GM21619 (cell line): ENCODE measurements around the gene TSPOAP1.
"Not testable (repeated sequence)": the region's sequence is repeated elsewhere in the genome, so short reads cannot be mapped to it uniquely, and the experiment has no call there.

Experiments
- ATAC-seq: cut with Tn5 transposase; IDR thresholded peaks from one replicate; pipeline ENCODE4 v1.9.1; 2021; ENCODE audit not compliant: unreplicated experiment

The TSPOAP1 gene

DNA sequence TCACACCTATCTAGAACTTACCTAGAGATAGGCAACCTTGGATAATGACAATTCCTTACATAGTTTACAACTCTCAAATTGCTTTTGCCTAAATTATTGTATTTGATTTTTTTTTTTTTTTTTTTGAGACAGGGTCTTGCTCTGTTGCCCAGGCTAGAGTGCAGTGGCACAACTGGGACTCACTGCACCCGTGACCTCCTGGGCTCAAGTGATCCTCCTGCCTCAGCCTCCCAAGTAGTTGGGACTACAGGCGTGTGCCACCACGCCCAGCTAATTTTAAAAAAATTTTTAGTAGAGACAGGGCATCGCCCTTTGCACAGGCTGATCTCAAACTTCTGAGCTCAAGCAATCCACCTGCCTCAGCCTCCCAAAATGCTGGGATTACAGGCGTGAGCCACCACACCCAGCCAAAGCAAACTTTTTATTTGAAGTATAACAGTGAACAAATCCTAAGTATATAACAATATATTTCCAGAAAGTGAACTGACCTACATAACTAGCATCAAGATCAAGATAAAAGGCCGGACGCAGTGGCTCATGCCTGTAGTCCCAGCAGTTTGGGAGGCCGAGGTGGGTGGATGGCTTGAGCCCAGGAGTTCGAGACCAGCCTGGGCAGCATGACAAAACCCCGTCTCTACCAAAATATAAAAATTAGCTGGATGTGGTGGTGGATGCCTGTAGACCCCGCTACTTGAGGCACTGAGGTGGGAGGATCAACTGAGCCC is 12.7 kb upstream of the TSPOAP1 start:
- ATAC-seq = not testable (repeated sequence)

GRCh38 chr17:58340405-58340876 is 11.8 kb upstream of the TSPOAP1 start:
- ATAC-seq = no peak

DNA sequence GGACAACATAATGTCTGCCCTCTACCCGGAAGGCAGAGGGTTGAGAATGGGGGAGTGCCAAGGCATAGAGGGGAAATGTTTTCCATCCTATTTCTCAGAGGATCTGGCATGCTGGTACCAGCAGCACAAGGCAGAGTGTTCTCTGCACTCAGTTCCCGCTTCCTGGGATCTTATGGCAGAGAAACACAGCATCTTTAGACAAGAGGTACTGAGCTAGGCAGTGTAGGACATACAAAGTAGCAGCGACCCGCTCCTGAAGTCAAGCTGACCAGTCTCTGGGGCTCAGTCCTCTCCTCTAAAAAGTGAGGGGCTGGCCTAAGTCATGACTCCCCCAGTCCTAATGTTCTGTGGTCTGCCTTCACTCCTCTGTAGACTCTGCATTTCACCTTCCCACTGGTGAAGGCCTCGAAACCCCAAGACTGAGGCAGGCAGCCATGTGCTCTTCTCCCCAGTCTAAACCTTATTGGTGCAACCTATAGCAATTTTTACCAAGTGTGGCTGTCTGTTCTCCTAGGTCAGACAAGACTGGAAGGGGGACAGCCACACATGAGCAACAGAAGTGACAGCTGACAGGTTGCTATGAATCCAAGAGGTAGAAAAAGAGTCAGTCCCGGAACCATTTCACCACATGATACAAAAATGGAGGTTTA is 11.3 kb upstream of the TSPOAP1 start:
- no peak for ATAC-seq

GRCh38 chr17:58338841-58339754 is 10.5 kb upstream of the TSPOAP1 start:
- peak; percentile 19 for ATAC-seq

DNA sequence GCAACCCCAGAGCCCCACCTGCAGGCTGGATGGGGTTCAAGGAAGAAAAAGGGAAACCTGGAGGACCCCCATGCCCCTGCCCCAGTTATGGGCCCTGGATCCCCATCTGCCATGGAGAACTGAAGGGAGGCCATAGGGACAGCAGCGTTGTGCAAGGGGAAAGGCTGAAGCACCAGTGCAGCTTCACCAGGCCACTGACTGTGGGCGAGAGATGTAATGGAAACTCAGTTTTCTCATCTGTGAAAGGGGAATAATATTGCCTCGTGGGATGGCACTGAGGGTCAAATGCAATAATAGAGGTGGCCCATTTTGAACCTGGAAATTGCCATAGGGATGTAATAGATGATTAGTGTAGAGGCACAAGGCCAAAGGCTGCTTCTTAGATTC is 9.9 kb upstream of the TSPOAP1 start:
- no peak for ATAC-seq

DNA sequence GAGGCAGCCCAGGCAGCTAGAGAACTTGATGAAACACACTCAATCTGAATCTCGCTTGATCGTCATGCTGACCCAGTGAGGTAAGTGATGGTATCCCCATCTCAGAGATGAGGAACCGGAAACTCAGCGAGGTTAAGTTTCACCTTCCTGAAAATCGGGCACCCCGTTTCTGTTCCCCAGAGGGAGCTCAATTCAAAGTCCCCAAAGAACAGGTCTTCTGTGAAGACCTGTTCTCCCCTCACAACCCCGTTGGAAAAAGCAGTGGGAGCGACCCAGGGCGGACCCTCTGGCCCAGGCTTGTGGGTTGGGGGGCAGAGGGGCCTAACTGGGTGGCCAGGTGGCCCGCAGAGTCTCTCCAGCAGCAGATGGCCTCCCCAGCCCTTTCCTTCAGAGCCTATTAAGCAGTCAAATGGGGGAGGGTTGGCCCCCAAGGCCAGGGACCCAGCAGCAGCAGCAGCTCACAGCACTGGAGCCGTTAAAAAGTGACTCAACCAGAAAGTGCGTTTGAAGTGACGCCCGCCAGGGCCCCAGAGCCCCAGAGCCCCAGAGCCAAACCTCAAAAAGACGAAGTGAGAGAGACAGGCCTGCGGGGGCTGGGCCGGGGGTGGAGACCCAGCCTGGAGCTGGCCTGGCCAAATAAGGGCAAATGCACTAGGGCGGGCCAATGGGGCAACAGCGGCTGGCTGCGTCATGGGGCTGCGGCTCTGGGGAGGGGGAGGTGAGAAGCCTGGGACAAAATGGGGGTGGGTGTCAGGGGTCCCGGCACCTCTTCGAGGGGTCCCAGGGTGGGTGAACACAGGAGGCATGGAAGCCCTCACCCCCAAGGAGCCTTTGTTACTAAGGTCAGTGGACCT is 9.2 kb upstream of the TSPOAP1 start:
- peak; percentile 47 for ATAC-seq

DNA sequence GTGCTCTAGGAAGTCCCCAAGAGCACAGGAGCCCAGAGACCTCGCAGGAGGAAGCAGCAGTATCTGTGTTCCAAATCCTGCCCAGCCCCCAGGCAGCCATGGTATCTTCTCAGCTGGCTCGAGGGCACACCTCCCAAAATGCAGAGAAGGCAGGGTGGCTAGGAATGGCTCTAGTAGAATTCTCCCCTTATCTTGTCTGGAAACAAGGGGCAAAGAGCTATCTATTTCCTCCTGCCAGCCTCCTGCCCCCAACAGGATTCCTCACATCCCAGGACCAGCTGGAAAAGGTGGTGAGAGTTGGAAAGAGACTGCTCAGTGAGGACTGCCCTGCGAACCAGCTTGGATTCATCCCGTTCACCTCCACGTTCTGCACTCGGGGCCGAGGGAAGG is 8.6 kb upstream of the TSPOAP1 start:
- ATAC-seq = no peak

GRCh38 chr17:58336456-58337209 is 8.0 kb upstream of the TSPOAP1 start:
- ATAC-seq = no peak

- no peak for ATAC-seq
Measured at GRCh38 chr17:58335779-58336455, 7.3 kb upstream of the TSPOAP1 start.

GRCh38 chr17:58335061-58335731 is 6.6 kb upstream of the TSPOAP1 start:
- ATAC-seq = no peak

DNA sequence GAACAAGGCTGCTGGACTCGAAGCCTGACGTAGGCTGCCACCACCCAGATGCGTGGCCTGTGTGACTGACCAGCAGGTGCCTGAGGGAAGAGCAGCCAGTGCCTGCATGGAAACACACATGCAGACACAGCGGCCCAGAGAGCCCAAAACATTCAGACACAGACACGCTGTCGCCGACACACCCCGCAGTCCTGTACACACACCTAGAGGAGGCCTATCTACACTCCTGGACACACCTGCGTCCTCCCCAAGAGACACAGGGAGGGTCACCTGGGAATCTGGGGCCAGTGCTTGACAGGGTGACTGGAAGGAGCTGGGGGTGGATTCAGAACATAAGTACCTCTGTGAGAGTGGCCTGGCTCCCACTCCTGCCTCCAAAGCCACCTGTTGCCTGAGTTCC is 6.1 kb upstream of the TSPOAP1 start:
- no peak for ATAC-seq

DNA sequence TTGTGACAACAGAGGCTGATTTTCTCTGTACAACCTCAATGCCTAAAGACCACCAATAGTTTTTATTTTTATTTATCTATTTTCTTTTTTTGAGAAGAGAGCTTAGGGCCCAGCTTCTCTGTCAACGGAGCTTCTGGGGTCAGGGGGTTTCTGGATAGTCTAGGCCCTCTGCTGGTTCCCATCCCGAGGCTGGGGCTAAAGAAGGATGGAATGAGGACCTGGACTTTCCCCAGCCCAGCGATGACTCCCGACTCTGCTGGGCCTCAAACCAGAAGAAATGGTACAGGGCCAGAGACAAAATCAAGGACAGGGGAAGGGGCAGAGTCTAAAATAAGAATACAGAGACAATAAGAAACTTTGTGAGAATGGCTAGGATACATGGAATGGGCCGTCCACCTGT is 5.7 kb upstream of the TSPOAP1 start:
- no peak for ATAC-seq

DNA sequence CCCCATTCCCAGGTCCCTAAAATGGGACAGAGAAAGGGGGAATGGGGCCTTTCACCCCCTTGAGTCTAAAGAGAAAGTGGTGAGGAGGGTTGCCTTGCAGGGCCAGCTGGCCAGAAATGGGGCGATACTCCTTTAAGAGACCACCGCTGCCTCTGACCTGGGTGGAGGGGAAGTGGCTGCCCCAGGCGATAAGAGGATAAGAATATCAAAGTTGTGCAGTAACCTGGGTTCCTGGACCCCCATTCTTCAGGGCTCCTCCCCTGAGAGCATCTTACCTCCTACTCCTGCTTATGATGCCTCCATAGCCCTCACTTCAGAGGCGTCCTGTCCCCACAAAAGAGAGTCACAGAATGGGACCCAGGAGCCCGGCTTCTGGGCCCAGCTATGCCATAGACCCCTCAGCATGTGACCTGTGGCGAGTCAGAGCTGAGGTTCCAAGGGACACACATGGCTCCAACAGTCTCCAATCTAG is 5.2 kb upstream of the TSPOAP1 start:
- no peak for ATAC-seq

DNA sequence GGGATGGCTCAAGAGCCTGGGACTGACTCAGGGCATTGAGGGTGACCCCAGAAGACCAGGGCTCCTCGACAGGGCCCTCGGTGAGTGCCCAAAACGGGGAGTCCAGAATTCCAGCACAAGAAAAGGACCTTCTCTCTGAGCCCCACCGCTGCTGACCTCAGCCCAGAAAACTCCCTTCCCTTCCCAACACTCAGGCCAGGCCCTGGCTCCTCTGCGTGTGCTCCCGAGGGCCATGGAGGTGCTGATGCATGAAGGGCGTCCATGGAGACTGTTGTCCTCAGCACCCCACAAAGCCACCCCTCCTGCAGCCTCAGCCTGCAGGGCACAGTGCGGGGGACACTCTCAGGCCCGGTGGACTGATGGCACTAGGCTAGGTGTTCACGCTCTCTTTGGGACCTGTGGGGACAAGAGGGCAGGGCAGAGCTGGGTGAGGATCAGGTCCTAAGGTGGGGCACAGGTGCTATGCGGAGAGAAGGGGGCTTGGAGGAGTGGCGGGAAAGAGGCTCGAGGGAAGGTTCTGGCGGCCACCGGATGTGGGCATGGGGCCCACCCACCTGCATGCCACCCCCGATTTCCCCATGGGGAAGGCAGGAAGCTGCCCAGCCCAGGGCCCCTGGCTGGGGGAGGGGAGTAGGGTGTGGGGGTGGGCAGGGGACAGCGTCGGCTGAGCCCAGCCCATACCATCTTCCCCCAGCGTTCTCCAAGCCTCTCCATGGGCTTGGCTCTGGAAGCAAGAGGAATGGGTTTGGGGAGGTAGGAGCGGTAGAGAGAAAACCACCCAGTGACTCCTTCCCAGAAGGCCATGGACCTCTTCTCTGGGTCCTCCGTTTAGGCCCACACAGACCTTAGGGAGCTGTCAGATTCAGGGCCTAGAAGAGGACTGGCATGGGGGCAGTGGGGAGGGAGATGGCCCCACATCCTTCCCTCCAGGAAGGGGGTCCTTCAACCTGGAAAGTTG is 4.5 kb upstream of the TSPOAP1 start:
- no peak for ATAC-seq

DNA sequence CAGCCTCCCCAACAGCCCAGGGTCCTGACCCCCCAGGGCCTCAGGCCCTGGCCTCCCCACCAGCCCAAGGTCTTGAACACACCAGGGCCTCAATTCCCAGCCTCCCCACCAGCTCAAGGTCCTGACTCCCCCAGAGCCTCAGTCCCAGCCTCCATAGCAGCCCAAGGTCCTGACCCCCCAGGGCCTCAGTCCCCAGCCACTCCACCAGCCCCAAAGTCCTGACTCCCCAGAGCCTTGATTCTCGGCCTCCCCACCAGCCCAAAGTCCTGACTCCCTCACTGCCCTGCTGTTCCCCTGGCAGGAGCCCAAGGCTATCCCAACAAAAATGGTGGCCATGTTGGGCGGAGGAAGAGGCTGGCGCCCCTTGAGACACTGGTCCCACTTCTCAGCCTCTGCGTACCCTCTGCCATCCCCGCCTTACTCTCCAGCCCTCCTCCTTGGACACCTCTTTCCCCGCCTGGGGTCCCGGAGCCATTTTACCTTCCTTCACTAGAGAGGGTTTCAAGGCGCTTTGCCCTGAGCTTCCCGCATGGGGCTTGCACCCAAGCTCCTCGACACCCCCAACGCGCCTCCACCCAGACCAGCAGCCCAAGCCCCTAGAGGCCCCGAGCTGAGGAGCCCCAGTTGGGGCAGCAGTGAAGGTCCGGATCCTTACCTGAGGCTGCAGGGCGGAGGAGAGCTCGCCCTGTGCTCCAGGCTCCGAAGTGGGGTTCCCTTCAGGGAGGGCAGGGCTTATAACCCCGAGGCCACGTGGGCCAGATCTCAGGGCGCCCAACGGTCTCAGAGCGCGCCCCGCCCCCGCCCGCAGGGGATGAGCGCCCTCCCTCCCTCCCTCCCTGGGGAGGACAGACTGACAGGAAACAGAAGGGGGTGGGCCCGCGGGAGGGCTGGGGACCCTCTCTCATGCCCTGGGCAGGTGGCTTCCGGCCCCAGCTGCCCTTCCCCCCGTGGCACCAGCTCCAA is 3.5 kb upstream of the TSPOAP1 start:
- peak; percentile 13 for ATAC-seq

GRCh38 chr17:58330997-58331814 is 2.6 kb upstream of the TSPOAP1 start:
- no peak for ATAC-seq
